ENCODE measurements around the gene NDST1.

The NDST1 gene

GRCh38 chr5:150598821-150599273 lies 90.9 kb downstream of the NDST1 start:
- H3K27ac ChIP-seq (ENCODE audit: low read length): no peak overlapping the region
- WGBS (ENCODE audit: insufficient coverage, insufficient read length): no CpG with 5 or more reads among the region's 12 CpGs
- H3K27me3 ChIP-seq (ENCODE audit: control insufficient read depth, insufficient read depth, low read length): no peaks in the 10 kb centered on the region
- H3K4me1 ChIP-seq (ENCODE audit: control insufficient read depth, insufficient read depth, low read length): no peaks in the 10 kb centered on the region
- H3K36me3 ChIP-seq (ENCODE audit: control insufficient read depth, insufficient read depth, low read length): no peaks in the 10 kb centered on the region
- no peak for DNase-seq (ENCODE audit: low read depth, low spot score)
- no peaks in the 10 kb centered on the region for H3K9me3 ChIP-seq (ENCODE audit: control insufficient read depth, insufficient read depth, low read length)
- H3K4me3 ChIP-seq (ENCODE audit: low read length): no peak overlapping the region

- H3K4me3 ChIP-seq (ENCODE audit: low read length): no peak overlapping the region
- no peaks in the 10 kb centered on the region for H3K4me1 ChIP-seq (ENCODE audit: control insufficient read depth, insufficient read depth, low read length)
- no peaks in the 10 kb centered on the region for H3K27me3 ChIP-seq (ENCODE audit: control insufficient read depth, insufficient read depth, low read length)
- no CpG with 5 or more reads among the region's 5 CpGs for WGBS (ENCODE audit: insufficient coverage, insufficient read length)
- no peaks in the 10 kb centered on the region for H3K36me3 ChIP-seq (ENCODE audit: control insufficient read depth, insufficient read depth, low read length)
- no peak for DNase-seq (ENCODE audit: low read depth, low spot score)
- no peaks in the 10 kb centered on the region for H3K9me3 ChIP-seq (ENCODE audit: control insufficient read depth, insufficient read depth, low read length)
- H3K27ac ChIP-seq (ENCODE audit: low read length): no peak overlapping the region
Measured at GRCh38 chr5:150599281-150599680, 91.3 kb downstream of the NDST1 start.

- H3K27ac ChIP-seq (ENCODE audit: low read length): no peak overlapping the region
- no peaks in the 10 kb centered on the region for H3K9me3 ChIP-seq (ENCODE audit: control insufficient read depth, insufficient read depth, low read length)
- H3K4me3 ChIP-seq (ENCODE audit: low read length): no peak overlapping the region
- no peaks in the 10 kb centered on the region for H3K36me3 ChIP-seq (ENCODE audit: control insufficient read depth, insufficient read depth, low read length)
- H3K27me3 ChIP-seq (ENCODE audit: control insufficient read depth, insufficient read depth, low read length): no peaks in the 10 kb centered on the region
- no CpG with 5 or more reads among the region's 11 CpGs for WGBS (ENCODE audit: insufficient coverage, insufficient read length)
- DNase-seq (ENCODE audit: low read depth, low spot score): no peak
- H3K4me1 ChIP-seq (ENCODE audit: control insufficient read depth, insufficient read depth, low read length): no peaks in the 10 kb centered on the region
Measured at GRCh38 chr5:150599917-150600511, 92.1 kb downstream of the NDST1 start.

GRCh38 chr5:150600616-150601490 lies 92.9 kb downstream of the NDST1 start:
- no peak for DNase-seq (ENCODE audit: low read depth, low spot score)
- Histone ChIP-seq H3K4me3 (ENCODE audit: low read length) (no peak overlapping the region), H3K9me3 (ENCODE audit: control insufficient read depth, insufficient read depth, low read length) (no peaks in the 10 kb centered on the region), H3K36me3 (ENCODE audit: control insufficient read depth, insufficient read depth, low read length) (no peaks in the 10 kb centered on the region), H3K27ac (ENCODE audit: low read length) (no peak overlapping the region), H3K27me3 (ENCODE audit: control insufficient read depth, insufficient read depth, low read length) (no peaks in the 10 kb centered on the region), H3K4me1 (ENCODE audit: control insufficient read depth, insufficient read depth, low read length) (no peaks in the 10 kb centered on the region)
- no CpG with 5 or more reads among the region's 25 CpGs for WGBS (ENCODE audit: insufficient coverage, insufficient read length)

GRCh38 chr5:150601491-150602345 lies 93.8 kb downstream of the NDST1 start:
- Histone ChIP-seq H3K4me3 (ENCODE audit: low read length) (no peak overlapping the region), H3K4me1 (ENCODE audit: control insufficient read depth, insufficient read depth, low read length) (no peaks in the 10 kb centered on the region; the same call in 1 of the 2 replicates), H3K9me3 (ENCODE audit: control insufficient read depth, insufficient read depth, low read length) (no peaks in the 10 kb centered on the region), H3K27me3 (ENCODE audit: control insufficient read depth, insufficient read depth, low read length) (no peaks in the 10 kb centered on the region), H3K36me3 (ENCODE audit: control insufficient read depth, insufficient read depth, low read length) (no peaks in the 10 kb centered on the region), H3K27ac (ENCODE audit: low read length) (no peak overlapping the region)
- WGBS (ENCODE audit: insufficient coverage, insufficient read length): no CpG with 5 or more reads among the region's 16 CpGs
- DNase-seq (ENCODE audit: low read depth, low spot score): no peak

DNA sequence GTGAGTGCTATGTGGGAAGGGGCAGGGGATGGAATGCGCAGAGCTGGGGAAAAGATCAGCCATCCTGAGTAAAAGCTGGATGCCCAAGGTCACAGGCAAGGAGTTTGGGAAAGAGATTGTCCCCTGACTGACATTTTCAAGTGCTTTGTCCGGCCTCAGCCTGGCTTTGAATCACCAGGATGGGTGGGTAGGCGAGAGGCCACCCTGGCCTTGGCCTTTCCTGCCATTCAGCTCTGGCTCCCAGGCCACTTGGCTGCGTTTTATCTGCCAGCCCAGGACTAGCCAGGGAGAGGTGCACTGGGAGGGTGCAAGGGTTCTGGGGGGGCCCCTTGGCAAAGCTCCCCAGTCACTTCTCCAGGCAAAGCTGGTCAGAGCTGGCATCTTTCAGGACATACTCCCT lies 95.1 kb downstream of the NDST1 start:
- DNase-seq (ENCODE audit: low read depth, low spot score): no peak
- no peaks in the 10 kb centered on the region for H3K36me3 ChIP-seq (ENCODE audit: control insufficient read depth, insufficient read depth, low read length)
- no peaks in the 10 kb centered on the region; the same call in 1 of the 2 replicates for H3K4me1 ChIP-seq (ENCODE audit: control insufficient read depth, insufficient read depth, low read length)
- H3K9me3 ChIP-seq (ENCODE audit: control insufficient read depth, insufficient read depth, low read length): no peaks in the 10 kb centered on the region
- no peaks in the 10 kb centered on the region for H3K27me3 ChIP-seq (ENCODE audit: control insufficient read depth, insufficient read depth, low read length)
- H3K4me3 ChIP-seq (ENCODE audit: low read length): no peak overlapping the region
- no peak overlapping the region for H3K27ac ChIP-seq (ENCODE audit: low read length)
- WGBS (ENCODE audit: insufficient coverage, insufficient read length): no CpG with 5 or more reads among the region's 4 CpGs

GRCh38 chr5:150603491-150603890 lies 95.6 kb downstream of the NDST1 start:
- H3K27ac ChIP-seq (ENCODE audit: low read length): no peak overlapping the region
- H3K4me1 ChIP-seq (ENCODE audit: control insufficient read depth, insufficient read depth, low read length): no peaks in the 10 kb centered on the region; the same call in 1 of the 2 replicates
- no peak for DNase-seq (ENCODE audit: low read depth, low spot score)
- WGBS (ENCODE audit: insufficient coverage, insufficient read length): no CpG with 5 or more reads among the region's 3 CpGs
- no peak overlapping the region for H3K4me3 ChIP-seq (ENCODE audit: low read length)
- H3K27me3 ChIP-seq (ENCODE audit: control insufficient read depth, insufficient read depth, low read length): no peaks in the 10 kb centered on the region
- no peaks in the 10 kb centered on the region for H3K9me3 ChIP-seq (ENCODE audit: control insufficient read depth, insufficient read depth, low read length)
- no peaks in the 10 kb centered on the region for H3K36me3 ChIP-seq (ENCODE audit: control insufficient read depth, insufficient read depth, low read length)

GRCh38 chr5:150604010-150604409 lies 96.1 kb downstream of the NDST1 start:
- no peak for DNase-seq (ENCODE audit: low read depth, low spot score)
- no CpG with 5 or more reads among the region's 4 CpGs for WGBS (ENCODE audit: insufficient coverage, insufficient read length)
- Histone ChIP-seq H3K27me3 (ENCODE audit: control insufficient read depth, insufficient read depth, low read length) (no peaks in the 10 kb centered on the region), H3K4me1 (ENCODE audit: control insufficient read depth, insufficient read depth, low read length) (no peaks in the 10 kb centered on the region; the same call in 1 of the 2 replicates), H3K27ac (ENCODE audit: low read length) (no peak overlapping the region), H3K4me3 (ENCODE audit: low read length) (no peak overlapping the region), H3K36me3 (ENCODE audit: control insufficient read depth, insufficient read depth, low read length) (no peaks in the 10 kb centered on the region), H3K9me3 (ENCODE audit: control insufficient read depth, insufficient read depth, low read length) (no peaks in the 10 kb centered on the region)

DNA sequence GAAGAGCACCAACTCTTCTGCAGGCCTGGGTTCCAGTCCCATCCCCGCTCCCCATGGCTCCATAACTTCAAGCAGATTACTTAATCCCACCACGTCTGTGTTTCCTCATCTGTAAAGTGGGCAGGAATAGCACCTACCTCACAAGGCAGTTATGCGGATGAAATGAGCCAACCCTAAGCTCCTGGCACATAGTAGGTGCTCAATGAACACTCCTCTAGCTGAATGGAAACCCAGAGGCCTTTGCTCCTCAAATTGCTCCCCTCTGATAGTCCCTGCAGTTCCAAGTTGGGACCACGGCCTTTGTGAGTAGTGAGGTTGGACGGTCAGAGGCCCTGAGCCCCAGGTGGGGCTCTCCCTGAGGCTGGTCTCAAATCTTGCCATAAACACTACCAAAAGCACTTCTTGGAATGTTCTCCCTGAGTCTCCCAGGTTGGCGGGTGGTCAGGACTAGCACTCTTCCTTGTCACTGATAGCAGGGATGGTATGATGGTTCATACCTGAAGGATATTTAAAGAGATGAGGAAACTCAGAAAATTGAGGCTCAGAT lies 97.0 kb downstream of the NDST1 start:
- no peak overlapping the region for H3K4me3 ChIP-seq (ENCODE audit: low read length)
- no peaks in the 10 kb centered on the region for H3K27me3 ChIP-seq (ENCODE audit: control insufficient read depth, insufficient read depth, low read length)
- H3K27ac ChIP-seq (ENCODE audit: low read length): no peak overlapping the region
- H3K36me3 ChIP-seq (ENCODE audit: control insufficient read depth, insufficient read depth, low read length): no peaks in the 10 kb centered on the region
- no peaks in the 10 kb centered on the region; the same call in 1 of the 2 replicates for H3K4me1 ChIP-seq (ENCODE audit: control insufficient read depth, insufficient read depth, low read length)
- DNase-seq (ENCODE audit: low read depth, low spot score): no peak
- H3K9me3 ChIP-seq (ENCODE audit: control insufficient read depth, insufficient read depth, low read length): no peaks in the 10 kb centered on the region
- no CpG with 5 or more reads among the region's 6 CpGs for WGBS (ENCODE audit: insufficient coverage, insufficient read length)

GRCh38 chr5:150605546-150605945 lies 97.6 kb downstream of the NDST1 start:
- no peaks in the 10 kb centered on the region for H3K36me3 ChIP-seq (ENCODE audit: control insufficient read depth, insufficient read depth, low read length)
- H3K4me3 ChIP-seq (ENCODE audit: low read length): no peak overlapping the region
- no peaks in the 10 kb centered on the region for H3K27me3 ChIP-seq (ENCODE audit: control insufficient read depth, insufficient read depth, low read length)
- no CpG with 5 or more reads among the region's 6 CpGs for WGBS (ENCODE audit: insufficient coverage, insufficient read length)
- DNase-seq (ENCODE audit: low read depth, low spot score): no peak
- no peaks in the 10 kb centered on the region for H3K9me3 ChIP-seq (ENCODE audit: control insufficient read depth, insufficient read depth, low read length)
- no peak overlapping the region for H3K27ac ChIP-seq (ENCODE audit: low read length)
- no peaks in the 10 kb centered on the region; the same call in 1 of the 2 replicates for H3K4me1 ChIP-seq (ENCODE audit: control insufficient read depth, insufficient read depth, low read length)

Data from iPS DF 6.9 (cell line).